ENCODE data around the gene PPM1K.
"Not testable (repeated sequence)": the region's sequence is repeated elsewhere in the genome, so short reads cannot be mapped to it uniquely, and the experiment has no call there.

PPM1K gene

DNA sequence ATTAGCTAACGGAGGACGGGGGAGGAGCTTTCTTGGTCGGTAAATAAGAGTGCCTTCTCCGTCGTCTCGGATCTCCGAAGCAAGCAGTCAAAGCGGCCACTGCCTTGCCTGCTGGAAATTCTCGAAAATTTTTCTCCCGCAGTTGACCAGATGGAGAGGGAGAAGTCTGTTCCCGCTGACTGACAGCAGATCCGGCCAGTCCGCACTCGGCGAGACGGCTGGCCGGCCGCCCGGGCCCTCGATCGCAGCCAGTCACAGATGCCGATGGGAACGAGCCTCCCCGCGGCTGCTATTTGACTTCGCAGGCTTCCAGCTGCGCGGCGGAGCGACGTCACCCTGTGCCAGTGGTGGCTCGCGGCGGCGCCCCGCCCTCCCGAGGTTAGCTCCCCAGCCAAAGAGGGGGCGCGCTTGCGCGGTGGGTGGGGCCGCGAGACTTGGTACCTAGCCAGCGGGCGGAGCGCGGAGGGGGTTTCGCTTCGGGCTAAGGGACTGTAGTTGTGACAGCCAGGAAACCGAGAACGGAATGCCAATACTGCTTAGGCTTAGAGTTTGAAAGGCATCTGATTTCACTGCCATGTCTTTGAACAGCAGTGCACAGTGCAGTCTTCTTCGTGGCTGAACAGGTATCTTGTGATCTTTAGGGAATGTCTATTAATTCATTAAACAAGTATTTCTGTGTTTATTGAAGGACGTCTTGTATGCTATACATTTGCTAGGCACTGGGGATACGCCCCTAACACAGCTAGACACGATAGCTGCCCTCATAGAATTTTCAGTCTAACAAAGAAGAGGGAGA is at the start of gene PPM1K:
PPM1K (minus strand) TSS at position 123 of the 796 bp plus-strand sequence. CDS start 5,978 bp downstream, outside the sequence.
- FAIRE-seq, result peak; percentile 70

DNA sequence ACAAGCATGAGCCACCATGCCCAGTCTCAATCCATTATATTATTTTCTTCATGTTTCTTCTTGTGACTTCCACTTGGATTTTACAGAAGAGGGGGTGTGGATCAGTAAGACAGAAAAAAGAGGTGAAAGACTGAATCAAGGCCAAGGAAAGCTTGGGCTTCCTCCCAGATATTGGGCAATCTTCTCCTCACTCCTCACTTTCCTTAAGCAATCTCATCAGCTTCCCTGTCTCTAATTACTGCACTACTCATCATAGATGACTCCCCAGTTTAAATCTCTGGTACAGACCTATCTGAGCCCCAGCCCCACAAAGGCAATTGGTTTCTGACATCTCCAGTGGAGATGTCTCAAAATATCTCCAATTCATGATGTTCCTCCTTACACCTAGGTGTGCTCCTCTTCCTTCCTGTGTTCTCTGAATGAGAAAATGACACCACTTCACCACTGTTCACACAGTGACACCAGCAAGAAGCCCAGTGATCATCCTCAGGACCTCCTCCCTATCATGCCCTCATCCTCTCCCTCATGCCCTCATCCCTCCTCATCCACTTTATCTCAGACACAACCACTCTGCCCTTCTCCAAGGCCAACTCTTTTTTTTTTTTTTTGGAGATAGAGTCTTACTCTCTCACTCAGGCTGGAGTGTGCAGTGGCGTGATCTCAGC is 49.5 kb upstream of the PPM1K start:
- no peak for FAIRE-seq

DNA sequence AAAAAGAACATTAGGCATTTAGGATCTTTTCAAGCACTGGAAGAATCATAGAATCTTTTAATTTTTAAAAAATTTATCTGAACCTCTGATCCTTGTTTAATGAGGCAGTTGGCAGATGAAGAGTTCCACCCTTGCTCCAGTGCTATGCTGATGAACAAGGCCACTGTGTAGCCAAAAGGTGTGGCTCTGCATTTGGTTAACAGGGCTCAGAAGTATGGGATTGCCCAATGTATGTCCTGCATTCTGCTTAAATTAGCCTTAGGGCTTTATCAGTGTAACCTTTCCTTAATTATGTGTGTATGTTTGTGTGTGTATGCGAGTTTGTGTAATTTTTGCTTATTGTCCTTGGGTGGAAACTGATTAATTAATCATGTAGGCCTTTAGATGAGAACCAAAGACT is 43.3 kb upstream of the PPM1K start:
- no peak for FAIRE-seq

DNA sequence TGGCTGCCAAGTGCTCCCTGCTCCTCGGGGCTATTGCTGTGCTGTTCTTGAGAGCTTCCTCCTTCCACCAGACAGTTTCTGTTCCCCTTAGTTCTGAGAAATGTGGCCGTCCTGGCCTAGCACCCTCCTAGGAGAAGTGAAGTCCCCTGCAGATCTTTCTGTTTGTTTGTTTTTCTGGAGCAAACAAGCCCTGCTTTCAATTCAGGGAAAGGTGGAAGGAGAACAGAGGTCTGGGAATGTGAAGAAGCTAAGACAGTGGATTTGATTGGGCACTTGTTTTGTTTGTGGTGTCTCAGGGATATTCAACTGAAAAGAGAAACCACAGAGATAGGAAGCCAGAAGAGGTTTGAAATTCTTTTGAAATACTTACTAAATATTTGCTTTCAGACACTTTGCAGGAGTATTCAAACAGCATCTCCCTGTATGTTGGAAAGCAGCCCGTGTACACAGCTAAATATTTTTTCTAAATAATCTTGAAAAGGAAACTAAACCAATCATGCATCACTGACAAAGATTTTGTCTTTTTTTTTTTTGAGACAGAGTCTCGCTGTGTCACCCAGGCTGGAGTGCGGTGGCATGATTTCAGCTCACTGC is 36.5 kb upstream of the PPM1K start:
- FAIRE-seq, result no peak

DNA sequence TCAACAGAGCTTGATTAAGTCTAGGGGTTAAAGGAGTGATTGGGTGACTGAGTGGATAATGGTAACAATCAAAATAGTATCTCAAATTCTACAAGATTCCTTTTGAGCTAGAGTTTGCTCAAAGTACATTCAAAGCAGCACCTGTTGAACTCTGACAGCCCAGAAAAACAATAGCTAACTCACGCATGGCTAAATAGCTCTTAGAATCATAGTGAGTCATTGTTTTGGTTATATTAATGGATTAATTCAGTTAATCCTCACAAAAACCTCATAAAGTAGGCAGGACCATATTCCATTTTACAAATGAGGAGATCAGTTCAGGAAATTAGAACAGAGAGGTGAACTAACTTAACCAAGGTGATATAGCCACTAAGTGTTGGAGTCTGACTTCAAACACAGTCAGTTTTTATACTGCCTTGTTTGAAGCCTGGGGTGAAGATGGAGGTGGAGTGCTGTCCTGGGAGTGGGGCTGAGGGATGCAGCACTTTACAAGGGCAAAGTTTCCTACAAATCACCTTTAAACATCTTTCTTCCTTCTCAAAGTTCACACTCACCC is 35.9 kb upstream of the PPM1K start:
- no peak for FAIRE-seq

DNA sequence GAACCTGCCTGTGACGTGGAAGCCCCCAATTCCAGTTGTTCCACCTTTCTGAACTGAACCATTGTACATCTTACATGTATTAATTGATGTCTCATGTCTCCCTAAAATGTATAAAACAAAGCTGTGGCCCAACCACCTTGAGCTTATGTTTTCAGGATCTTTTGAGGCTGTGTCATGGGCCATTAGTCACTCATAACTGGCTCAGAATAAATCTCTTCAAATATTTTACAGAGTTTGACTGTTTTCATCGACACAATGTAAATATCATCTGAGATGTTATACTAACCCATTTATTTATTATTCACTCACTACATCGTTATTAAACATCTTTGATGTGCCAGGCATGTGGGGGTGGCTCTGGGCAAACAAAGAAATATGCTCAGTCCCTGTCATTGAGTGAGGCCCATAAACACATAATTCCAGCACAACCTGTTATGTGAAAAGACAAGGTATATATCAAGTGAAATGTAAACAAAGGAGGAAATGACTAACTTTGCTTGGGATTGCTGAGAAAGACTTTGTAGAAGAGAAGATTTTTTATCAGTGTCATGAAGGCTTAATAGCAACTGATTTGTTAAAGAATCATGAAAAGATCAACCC is 34.5 kb upstream of the PPM1K start:
- no peak for FAIRE-seq

DNA sequence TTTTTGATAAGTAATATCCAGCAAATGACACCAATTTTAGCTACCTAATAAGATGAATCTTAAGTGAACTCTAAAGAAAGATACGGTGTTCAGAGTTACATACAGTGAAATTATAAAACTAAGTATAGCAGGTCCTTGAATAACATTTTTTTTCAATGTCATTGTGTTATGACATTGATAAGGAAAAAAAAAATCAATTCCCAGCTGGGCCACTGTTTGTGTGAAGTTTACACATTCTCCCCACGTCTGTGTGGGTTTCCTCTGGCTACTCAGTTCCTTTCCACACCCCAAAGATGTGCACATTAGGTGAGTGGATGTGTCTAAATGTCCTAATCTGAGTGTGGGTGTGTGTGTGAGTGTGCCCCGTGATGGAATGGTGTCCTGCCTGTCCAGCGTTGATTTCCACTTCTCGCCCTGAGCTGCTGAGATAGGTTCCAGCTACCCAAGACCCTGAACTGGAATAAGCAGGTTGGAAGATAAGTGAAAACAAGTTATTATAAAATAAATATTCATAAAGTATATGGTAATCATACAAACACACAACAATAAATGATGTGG is 31.2 kb upstream of the PPM1K start:
- FAIRE-seq, result no peak

DNA sequence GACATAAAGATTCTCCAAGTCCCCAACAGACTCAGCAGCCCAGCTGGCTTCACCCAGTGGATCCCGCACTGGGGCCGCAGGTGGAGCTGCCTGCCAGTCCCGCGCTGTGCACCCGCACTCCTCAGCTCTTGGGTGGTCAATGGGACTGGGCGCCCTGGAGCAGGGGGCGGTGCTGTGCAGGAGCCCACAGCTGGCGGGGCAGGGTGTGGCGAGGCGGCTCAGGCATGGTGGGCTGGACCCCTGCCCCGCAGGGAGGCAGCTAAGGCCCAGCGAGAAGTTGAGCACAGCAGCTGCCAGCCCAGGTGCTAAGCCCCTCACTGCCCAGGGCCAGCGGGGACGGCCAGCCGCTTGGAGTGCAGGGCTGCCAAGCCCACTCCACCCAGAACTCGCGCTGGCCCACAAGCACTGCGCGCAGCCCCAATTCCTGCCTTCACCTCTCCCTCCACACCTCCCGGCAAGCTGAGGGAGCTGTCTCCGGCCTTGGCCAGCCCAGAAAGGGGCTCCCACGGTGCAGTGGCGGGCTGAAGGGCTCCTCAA is 28.8 kb upstream of the PPM1K start:
- FAIRE-seq, result not testable (repeated sequence)

DNA sequence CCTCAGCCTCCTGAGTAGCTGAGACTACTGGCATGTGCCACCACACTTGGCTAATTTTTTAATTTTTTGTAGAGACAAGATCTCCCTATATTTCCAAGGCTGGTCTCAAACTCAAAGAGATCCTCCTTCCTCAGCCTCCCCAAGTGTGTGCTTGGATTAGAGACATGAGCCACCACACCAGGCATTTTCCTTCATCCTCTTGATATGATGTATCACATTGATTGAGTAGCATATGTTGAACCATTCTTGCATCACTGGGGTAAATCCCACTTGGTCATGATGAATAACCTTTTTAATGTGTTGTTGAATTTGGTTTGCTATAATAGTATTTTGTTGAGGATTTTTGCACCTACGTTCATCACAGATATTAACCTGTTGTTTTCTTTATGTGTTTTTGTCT is 24.2 kb upstream of the PPM1K start:
- no peak for FAIRE-seq

DNA sequence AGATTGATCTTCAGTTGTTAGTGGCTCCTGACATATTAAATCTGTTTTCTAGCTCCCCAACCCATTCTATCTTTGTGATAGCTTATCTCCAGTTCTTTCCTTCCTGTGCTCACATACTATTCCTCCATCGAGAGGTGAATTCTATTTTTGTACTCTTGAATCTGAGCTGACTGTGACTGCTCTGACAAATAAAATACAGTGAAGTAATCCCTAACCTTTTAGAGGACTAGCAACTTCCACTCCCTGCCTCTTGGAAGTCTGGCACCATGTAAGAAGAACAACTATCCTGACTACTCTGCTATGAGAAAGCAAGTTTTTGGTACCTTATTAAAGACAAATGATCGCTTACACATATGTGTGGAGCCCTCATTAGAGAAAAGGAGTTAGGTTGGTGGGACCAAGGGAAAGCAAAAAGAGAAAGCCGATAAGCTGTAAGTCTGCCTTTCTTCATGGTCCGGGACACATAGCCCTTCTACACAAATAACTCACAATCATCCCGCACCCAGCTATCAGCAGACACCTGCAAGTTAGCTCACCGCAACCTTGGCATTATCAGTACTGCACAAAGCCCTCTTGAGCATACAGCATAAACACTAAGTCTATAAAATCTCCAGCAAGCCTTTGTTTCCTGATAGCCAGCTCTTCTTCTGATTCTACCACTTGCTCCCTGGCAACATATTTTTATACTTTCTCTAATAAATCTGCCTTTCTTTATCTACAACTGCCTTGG is 13.5 kb upstream of the PPM1K start:
- no peak for FAIRE-seq

DNA sequence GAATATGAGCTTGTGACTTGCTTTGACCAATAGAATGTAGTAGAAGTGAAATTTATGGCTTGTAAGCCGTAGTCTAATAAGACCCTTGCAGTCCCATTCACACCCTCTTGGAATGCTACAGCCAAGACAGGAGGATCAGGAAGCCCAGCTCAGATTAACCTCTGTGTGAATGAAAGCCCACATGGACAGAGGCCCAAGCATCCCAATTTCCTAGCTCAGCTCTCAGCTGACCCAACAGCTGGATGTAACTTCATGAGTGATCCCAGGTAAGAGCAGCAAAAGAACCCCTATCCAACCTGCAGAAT is 12.8 kb upstream of the PPM1K start:
- FAIRE-seq, result no peak

DNA sequence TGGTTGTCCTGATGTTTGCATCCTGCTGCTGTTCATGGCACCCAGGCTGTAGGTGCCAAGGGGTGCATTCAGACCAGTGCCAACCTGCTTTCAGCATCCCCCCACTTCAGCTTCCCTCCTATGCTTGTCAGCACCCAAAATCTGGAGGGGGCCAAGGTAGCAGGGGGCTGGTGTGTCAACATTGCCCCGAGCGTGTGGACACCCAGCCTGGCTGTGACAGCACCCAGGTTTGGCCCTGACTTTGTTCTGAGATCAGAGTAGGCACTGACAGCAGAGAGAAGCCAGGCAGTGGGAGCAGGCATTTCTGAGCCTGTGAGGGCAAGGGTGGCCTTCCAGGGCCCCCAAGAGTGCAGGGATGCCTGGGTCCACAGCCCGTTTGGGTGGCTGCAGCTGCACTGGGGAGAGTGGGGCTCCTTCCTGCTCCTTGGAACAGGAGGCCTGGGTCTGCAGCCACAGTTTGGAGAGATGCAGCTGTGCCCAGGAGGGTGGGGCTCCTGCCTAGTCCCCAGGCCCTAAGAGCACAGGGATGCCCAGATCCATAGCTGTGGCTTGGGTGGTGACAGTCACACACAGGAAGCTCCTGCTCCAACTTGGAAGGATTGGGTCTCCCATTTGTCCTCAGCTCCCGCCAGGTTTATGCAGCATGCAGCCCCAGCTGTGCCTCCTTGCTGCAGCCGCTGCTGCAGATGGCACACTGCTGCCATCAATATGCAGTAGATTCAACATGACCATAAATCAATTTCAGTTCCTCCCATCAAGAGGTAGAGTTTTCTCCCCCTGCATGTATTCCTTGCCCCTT is 12.3 kb upstream of the PPM1K start:
- FAIRE-seq, result no peak

DNA sequence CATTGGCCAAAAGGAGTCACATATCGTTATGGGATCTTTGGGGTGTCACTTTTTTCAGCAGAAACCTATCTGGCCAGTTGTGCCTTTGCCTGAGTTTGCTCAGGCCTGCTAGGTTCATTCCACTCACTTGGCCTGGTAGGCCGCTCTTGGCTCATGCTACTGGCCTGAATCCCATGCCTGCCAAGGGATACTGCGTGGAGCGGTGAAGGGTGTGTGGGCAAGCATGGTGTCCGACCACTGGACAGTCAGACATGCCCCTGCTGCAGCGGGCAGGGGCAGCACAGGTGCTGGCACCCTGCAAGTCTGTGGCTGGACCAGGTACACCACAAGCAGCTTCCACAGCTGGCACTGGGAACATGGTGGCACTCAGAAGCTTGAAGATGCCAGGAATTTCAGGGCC is 11.3 kb upstream of the PPM1K start:
- no peak for FAIRE-seq

DNA sequence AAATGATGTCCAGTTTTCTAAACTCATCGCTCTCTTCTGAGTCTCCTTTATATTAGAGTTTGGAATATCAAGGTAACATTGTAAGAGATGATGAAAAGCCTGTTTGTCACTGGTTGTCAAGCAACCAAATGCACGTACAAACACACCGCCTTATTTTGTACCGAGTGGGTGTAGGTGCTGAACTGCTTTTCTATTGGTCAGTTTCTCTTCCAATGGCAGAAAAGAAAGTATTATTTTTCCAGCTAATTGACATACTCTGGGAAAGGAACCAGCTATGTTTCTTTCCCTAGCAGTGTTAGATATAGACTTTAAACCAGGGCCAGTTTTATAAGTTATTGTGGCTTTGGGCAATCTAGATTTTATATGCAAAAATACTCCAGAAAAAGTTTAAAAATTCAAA is 6.6 kb upstream of the PPM1K start:
- FAIRE-seq, result no peak

DNA sequence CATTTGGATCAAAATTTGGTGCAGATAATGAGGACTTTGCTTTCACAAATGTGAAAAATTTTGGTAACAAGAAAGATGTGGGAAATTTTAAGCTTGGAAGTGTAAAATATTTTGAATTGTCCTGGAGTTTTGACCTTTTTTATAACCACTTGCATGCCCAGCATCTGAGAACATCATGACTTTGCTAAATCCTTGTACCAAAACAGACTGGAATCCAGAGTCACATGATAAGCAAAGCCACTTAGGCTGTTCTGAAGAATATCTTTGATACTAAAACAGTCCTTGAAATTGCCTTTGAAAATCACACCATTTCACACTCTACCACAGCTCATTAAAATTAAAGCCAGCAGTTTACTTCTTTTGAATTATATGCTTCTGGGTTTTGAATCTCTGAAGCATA is 2.5 kb upstream of the PPM1K start:
- no peak for FAIRE-seq

DNA sequence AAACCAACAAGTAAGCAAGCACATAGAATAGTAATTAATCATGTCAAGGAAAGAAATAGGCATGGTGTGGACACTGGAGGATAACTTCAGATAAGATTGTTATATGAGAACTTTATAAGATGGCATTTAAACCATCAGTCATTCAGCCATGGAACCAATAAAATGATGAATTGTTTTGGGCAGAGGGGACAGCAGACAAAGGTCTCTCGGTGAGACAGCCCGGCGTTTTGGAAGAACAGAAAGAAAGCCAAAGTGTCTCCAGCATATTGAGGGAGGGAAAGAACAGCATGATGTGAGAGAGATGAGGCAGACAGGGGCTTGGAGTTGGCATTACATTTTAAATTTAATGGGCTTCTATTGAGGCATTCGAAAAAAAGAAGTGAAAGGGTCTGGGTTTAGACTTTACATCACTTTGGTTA is 883 bp upstream of the PPM1K start:
- FAIRE-seq, result no peak

DNA sequence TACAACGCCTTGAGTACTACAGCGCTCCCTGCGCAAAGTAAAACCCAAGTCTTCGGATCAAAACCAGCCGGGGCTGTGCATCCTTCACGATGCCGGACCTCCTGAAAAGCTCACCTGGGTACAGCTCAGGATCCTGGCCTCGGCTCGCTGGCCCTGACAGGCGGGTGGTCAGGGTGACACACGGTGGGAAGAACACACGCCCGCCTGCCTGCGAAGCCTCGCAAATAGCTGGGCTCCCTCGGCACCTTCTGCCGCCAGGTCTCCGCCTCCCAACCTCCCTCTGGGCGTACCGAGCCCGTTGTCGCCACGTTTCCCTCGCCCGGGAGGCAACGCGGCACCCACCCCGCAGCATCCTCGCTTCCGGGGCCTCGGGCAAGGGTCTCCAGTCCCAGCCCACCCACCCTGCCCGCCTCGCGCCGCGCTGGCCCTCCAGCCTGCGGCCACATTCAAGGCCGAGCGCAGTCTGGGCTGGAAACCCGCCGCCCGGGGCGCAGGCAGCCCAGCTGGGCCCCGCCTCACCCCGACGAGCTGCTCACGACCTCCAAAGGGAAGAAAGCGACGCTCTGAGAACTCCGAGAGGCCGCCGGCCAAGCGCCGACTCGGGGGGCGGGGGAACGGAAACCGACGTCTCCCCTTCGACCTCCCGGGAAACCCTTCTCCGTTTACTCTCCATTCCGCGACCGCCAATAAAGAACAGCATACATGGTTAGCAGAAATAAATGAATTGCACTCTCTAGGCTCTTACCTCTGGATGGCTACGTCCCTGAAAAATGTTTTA is 511 bp downstream of the PPM1K start:
- FAIRE-seq, result no peak

DNA sequence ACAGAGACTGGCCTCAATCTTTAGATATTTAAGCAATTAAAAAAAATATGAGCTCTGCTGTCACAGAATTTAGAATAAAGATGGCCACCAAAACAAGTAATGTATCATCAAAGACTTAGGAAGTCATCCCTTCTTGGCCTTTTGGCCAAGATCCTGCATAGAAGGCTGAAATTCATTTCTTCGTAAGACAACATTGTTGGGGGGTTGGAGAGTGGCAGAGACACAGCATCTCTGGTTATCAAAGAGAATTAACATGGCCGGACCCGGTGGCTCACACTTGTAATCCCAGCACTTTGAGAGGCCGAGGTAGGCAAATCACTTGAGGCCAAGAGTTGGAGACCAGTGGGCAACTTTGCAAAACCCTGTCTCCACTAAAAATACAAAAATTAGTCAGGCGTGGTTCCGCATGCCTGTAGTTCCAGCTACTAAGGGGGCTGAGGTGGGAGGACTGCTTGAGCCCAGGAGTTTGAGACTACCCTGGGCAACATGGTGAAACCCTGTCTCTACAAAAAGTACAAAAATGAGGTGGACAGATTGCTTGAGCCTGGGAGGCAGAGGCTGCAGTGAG is 4.0 kb downstream of the PPM1K start:
- no peak for FAIRE-seq

DNA sequence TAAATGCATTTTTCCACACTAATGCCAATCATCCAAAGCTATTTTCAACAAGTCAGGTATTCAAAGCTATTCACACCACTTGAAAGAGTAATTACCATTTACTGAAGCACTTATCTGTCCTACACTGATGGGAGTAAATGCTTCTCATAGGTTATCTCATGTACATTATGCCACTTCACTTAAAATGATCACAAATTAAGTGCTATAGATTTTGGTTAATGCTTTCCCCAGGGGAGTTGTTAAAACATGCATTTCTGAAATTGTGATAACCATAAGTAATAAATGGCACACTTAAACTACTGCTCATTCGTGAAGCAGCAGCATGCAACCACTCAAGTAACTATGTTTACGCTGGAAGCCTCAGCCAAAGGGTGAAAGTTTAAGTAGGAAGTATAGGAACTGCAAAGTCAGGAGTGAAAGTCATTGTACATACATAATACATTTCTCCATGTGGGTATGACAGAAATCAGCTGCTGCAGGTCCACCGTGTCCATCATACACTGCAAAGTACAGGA is 6.6 kb downstream of the PPM1K start:
- FAIRE-seq, result no peak

Measured in colon (tissue), 2 donors.